GM23338 (cell line): ENCODE data around the gene CDK5RAP1. TPM values are rescaled to one million over a fixed set of nuclear protein-coding genes. Genes with fewer than 3 reads are reported as not detected.

ENCODE experiments used
- ATAC-seq: fragments of 200-7000 bp; cut with Tn5 transposase; 3 replicates; pipeline ENCODE4 v1.9.1; 2020
- DNase-seq: peaks from one replicate; pipeline ENCODE4 v3.0.0-alpha.2; 2015; ENCODE audit warnings: low spot score
- H2AFZ ChIP-seq: fragments of 200-600 bp; sonication (generic); 2 replicates; pipeline ENCODE4 v1.8.0; 2016; ENCODE audit warnings: antibody characterized with exemption, mild to moderate bottlenecking, moderate library complexity
- H3F3A ChIP-seq: fragments of 200-600 bp; sonication (generic); replicated peaks from 2 replicates; pipeline ENCODE4 v1.8.0; 2017; ENCODE audit warnings: antibody characterized with exemption, mixed run types, low read depth
- H3K27ac ChIP-seq: fragments of 200-600 bp; sonication (generic); 2 replicates; pipeline ENCODE4 v1.6.1; 2016; ENCODE audit warnings: low read depth
- H3K27me3 ChIP-seq: fragments of 200-600 bp; sonication (generic); 2 replicates; pipeline ENCODE4 v1.8.0; 2016; ENCODE audit warnings: mild to moderate bottlenecking, mixed run types, moderate library complexity; ENCODE audit not compliant: insufficient read depth
- H3K36me3 ChIP-seq: fragments of 200-600 bp; sonication (generic); 2 replicates; pipeline ENCODE4 v1.8.0; 2016; ENCODE audit warnings: mild to moderate bottlenecking; ENCODE audit not compliant: insufficient read depth
- H3K4me1 ChIP-seq: fragments of 200-600 bp; sonication (generic); 2 replicates; pipeline ENCODE4 v1.8.0; 2016; ENCODE audit warnings: mild to moderate bottlenecking, moderate library complexity; ENCODE audit not compliant: insufficient read depth
- H3K4me2 ChIP-seq: fragments of 200-600 bp; sonication (generic); 2 replicates; pipeline ENCODE4 v1.7.1; 2017; ENCODE audit warnings: mixed run types
- H3K4me3 ChIP-seq: fragments of 200-600 bp; sonication (generic); 2 replicates; pipeline ENCODE4 v1.6.1; 2016; ENCODE audit warnings: mixed run types
- H3K79me2 ChIP-seq: fragments of 200-600 bp; sonication (generic); replicated peaks from 2 replicates; pipeline ENCODE4 v1.8.0; 2017; ENCODE audit warnings: mild to moderate bottlenecking; ENCODE audit not compliant: insufficient read depth
- H3K9me2 ChIP-seq: fragments of 200-600 bp; sonication (generic); 2 replicates; pipeline ENCODE4 v1.8.0; 2017; ENCODE audit not compliant: insufficient read depth
- H4K20me1 ChIP-seq: fragments of 200-600 bp; sonication (generic); replicated peaks from 2 replicates; pipeline ENCODE4 v1.8.0; 2017; ENCODE audit warnings: mild to moderate bottlenecking; ENCODE audit not compliant: insufficient read depth
- H3K27ac Mint-ChIP-seq: 2 replicates; pipeline ENCODE4 v1.8.0; 2020; ENCODE audit warnings: inconsistent platforms, mild to moderate bottlenecking, moderate library complexity, mixed read lengths
- H3K27me3 Mint-ChIP-seq: 3 replicates; pipeline ENCODE4 v1.8.0; 2022; ENCODE audit warnings: low read depth, mild to moderate bottlenecking, moderate library complexity, mixed read lengths, inconsistent platforms; ENCODE audit not compliant: insufficient read depth, poor library complexity
- H3K36me3 Mint-ChIP-seq: 3 replicates; pipeline ENCODE4 v1.8.0; 2021; ENCODE audit warnings: low read depth, mild to moderate bottlenecking, inconsistent platforms, moderate library complexity, mixed read lengths
- H3K4me1 Mint-ChIP-seq: 3 replicates; pipeline ENCODE4 v1.8.0; 2020; ENCODE audit warnings: mild to moderate bottlenecking, inconsistent platforms, mixed read lengths
- H3K4me3 Mint-ChIP-seq: 3 replicates; pipeline ENCODE4 v1.8.0; 2021; ENCODE audit warnings: moderate library complexity, mild to moderate bottlenecking, inconsistent platforms, mixed read lengths
- H3K9me3 Mint-ChIP-seq: 3 replicates; pipeline ENCODE4 v1.8.0; 2020; ENCODE audit warnings: moderate library complexity, mild to moderate bottlenecking, inconsistent platforms, mixed read lengths
- CREB1 ChIP-seq: fragments of 250-450 bp; sonication (Bioruptor Pico); IDR thresholded peaks from 2 replicates; pipeline ENCODE4 v1.5.0; 2020; ENCODE audit warnings: low read depth, mild to moderate bottlenecking, moderate library complexity
- EZH2 ChIP-seq: fragments of 200-600 bp; sonication (generic); IDR thresholded peaks from one replicate; pipeline ENCODE4 v1.8.0; 2017; ENCODE audit warnings: antibody characterized with exemption, mild to moderate bottlenecking, low read depth; ENCODE audit not compliant: unreplicated experiment
- ZNF331 ChIP-seq: fragments of 250-450 bp; sonication (Bioruptor Pico); IDR thresholded peaks from 2 replicates; pipeline ENCODE4 v1.5.0; 2020; ENCODE audit warnings: low read depth, mild to moderate bottlenecking, moderate library complexity
- polyA plus RNA-seq: library from polyadenylated mRNA; unstranded; fragments of >200 nt; fragmentation: Nextera tagmentation; extraction: Ambion mirVana; gene quantifications from 2 replicates; pipeline ENCODE4 v1.2.1, GENCODE V29; 2016
- total RNA-seq: library from RNA; depleted of rRNA; stranded (reverse); fragments of >200 nt; shearing (Covaris generic); gene quantifications from 2 replicates; pipeline ENCODE4 v1.2.3, GENCODE V29; 2014
- TF ChIP-seq, protein P1 (sequence below): fragments of 250-450 bp; sonication (Bioruptor Pico); IDR thresholded peaks from 2 replicates; pipeline ENCODE4 v1.5.0; 2020; ENCODE audit warnings: mild to moderate bottlenecking, moderate library complexity
- TF ChIP-seq, protein P2 (sequence below): IDR thresholded peaks from 2 replicates; pipeline ENCODE4 v1.6.1; 2016; ENCODE audit warnings: antibody characterized with exemption
- TF ChIP-seq, protein P3 (sequence below): IDR thresholded peaks from one replicate; pipeline ENCODE4 v1.6.1; 2018; ENCODE audit warnings: antibody characterized with exemption; ENCODE audit not compliant: unreplicated experiment

Gene CDK5RAP1
- total and polyA plus RNA-seq, 2 experiments from 2014 or later = 33.8 to 38.1 TPM

DNA sequence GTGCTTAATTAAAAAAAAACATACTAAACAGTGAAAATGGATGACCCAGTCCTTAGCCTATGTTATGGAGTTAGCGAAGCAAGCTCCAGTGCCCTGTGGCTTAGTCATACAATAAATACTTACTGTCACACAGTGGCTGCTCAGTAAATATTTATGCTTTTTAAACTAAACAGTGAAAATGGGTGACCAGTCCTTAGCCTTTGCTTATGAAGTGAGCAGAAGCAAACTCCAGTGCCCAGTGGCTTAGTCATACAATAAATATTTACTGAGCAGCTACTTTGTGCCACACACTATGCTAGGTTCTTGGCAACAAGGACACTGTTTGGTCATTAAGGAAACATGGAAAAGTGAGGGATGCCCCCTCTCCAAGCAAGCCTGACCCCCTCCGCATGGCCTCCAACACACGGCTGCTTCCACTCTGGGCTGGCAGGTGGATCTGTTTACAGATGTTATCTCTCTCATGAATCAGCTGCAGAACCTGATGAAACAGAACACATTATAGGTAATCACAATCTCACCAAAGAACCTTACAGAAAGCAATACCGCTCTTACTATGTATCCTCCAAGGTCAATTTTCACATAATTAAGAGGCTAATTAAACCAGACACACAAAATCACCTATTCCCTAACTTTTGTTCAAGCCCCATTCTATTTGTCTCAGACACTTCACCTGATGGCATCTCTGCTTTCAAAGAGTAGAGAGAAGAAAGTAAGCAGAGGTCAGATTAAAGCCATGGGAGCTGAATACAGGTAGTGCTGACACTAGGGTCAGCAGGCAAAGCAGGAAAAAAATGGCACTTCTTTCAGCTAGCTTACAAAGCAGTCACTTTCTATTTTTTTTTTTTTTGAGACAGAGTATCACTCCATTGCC, 27.3 kb downstream of the CDK5RAP1 start (continued):
- TF ChIP-seq, protein P1, sequence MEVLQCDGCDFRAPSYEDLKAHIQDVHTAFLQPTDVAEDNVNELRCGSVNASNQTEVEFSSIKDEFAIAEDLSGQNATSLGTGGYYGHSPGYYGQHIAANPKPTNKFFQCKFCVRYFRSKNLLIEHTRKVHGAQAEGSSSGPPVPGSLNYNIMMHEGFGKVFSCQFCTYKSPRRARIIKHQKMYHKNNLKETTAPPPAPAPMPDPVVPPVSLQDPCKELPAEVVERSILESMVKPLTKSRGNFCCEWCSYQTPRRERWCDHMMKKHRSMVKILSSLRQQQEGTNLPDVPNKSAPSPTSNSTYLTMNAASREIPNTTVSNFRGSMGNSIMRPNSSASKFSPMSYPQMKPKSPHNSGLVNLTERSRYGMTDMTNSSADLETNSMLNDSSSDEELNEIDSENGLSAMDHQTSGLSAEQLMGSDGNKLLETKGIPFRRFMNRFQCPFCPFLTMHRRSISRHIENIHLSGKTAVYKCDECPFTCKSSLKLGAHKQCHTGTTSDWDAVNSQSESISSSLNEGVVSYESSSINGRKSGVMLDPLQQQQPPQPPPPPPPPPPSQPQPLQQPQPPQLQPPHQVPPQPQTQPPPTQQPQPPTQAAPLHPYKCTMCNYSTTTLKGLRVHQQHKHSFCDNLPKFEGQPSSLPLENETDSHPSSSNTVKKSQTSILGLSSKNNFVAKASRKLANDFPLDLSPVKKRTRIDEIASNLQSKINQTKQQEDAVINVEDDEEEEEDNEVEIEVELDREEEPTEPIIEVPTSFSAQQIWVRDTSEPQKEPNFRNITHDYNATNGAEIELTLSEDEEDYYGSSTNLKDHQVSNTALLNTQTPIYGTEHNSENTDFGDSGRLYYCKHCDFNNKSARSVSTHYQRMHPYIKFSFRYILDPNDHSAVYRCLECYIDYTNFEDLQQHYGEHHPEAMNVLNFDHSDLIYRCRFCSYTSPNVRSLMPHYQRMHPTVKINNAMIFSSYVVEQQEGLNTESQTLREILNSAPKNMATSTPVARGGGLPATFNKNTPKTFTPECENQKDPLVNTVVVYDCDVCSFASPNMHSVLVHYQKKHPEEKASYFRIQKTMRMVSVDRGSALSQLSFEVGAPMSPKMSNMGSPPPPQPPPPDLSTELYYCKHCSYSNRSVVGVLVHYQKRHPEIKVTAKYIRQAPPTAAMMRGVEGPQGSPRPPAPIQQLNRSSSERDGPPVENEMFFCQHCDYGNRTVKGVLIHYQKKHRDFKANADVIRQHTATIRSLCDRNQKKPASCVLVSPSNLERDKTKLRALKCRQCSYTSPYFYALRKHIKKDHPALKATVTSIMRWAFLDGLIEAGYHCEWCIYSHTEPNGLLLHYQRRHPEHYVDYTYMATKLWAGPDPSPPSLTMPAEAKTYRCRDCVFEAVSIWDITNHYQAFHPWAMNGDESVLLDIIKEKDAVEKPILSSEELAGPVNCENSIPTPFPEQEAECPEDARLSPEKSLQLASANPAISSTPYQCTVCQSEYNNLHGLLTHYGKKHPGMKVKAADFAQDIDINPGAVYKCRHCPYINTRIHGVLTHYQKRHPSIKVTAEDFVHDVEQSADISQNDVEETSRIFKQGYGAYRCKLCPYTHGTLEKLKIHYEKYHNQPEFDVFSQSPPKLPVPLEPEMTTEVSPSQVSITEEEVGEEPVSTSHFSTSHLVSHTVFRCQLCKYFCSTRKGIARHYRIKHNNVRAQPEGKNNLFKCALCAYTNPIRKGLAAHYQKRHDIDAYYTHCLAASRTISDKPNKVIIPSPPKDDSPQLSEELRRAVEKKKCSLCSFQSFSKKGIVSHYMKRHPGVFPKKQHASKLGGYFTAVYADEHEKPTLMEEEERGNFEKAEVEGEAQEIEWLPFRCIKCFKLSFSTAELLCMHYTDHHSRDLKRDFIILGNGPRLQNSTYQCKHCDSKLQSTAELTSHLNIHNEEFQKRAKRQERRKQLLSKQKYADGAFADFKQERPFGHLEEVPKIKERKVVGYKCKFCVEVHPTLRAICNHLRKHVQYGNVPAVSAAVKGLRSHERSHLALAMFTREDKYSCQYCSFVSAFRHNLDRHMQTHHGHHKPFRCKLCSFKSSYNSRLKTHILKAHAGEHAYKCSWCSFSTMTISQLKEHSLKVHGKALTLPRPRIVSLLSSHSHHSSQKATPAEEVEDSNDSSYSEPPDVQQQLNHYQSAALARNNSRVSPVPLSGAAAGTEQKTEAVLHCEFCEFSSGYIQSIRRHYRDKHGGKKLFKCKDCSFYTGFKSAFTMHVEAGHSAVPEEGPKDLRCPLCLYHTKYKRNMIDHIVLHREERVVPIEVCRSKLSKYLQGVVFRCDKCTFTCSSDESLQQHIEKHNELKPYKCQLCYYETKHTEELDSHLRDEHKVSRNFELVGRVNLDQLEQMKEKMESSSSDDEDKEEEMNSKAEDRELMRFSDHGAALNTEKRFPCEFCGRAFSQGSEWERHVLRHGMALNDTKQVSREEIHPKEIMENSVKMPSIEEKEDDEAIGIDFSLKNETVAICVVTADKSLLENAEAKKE (CRISPR knock-in tag) = no peak

DNA sequence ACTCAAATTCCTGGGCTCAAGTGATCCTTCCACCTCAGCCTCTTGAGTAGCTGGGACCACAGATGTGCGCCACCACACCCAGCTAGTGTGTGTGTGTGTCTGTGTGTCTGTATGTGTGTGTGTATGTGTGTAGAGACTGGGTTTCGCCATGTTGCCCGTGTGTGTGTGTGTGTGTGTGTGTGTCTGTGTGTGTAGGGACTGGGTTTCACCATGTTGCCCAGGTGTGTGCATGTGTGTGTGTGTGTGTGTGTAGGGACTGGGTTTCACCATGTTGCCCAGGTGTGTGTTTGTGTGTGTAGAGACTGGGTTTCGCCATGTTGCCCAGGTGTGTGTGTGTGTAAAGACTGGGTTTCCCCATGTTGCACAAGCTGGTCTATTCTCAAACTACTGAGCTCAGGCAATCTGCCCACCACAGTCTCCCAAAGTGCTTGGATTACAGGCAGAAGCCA, 28.3 kb downstream of the CDK5RAP1 start:
- no peaks in the 10 kb centered on the region for H3K9me3 Mint-ChIP-seq
- Histone ChIP-seq H3K79me2 (no peaks in the 10 kb centered on the region), H3K27ac (no peak overlapping the region), H3K27me3 (no peaks in the 10 kb centered on the region), H4K20me1 (no peaks in the 10 kb centered on the region; the same call in none of the 2 replicates), H3K9me2 (no peaks in the 10 kb centered on the region), H3K4me3 (no peak overlapping the region), H3K4me1 (no peaks in the 10 kb centered on the region), H3K4me2 (no peak overlapping the region), H3K36me3 (peaks cover 11% of the 10 kb centered on the region; the same call in 1 of the 2 replicates), H3F3A (no peaks in the 10 kb centered on the region), H2AFZ (no peak overlapping the region)
- DNase-seq = no peak
- H3K4me1 Mint-ChIP-seq = no peaks in the 10 kb centered on the region
- H3K4me3 Mint-ChIP-seq = no peak overlapping the region
- H3K36me3 Mint-ChIP-seq = peaks cover 53% of the 10 kb centered on the region
- no peak overlapping the region for H3K27ac Mint-ChIP-seq
- H3K27me3 Mint-ChIP-seq = peaks cover 2% of the 10 kb centered on the region
- no peak for ATAC-seq
- no peak for TF ChIP-seq EZH2
- TF ChIP-seq, protein P2, sequence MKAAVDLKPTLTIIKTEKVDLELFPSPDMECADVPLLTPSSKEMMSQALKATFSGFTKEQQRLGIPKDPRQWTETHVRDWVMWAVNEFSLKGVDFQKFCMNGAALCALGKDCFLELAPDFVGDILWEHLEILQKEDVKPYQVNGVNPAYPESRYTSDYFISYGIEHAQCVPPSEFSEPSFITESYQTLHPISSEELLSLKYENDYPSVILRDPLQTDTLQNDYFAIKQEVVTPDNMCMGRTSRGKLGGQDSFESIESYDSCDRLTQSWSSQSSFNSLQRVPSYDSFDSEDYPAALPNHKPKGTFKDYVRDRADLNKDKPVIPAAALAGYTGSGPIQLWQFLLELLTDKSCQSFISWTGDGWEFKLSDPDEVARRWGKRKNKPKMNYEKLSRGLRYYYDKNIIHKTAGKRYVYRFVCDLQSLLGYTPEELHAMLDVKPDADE = no peak
- TF ChIP-seq ZNF331 (CRISPR knock-in tag) = no peak
- TF ChIP-seq, protein P3, sequence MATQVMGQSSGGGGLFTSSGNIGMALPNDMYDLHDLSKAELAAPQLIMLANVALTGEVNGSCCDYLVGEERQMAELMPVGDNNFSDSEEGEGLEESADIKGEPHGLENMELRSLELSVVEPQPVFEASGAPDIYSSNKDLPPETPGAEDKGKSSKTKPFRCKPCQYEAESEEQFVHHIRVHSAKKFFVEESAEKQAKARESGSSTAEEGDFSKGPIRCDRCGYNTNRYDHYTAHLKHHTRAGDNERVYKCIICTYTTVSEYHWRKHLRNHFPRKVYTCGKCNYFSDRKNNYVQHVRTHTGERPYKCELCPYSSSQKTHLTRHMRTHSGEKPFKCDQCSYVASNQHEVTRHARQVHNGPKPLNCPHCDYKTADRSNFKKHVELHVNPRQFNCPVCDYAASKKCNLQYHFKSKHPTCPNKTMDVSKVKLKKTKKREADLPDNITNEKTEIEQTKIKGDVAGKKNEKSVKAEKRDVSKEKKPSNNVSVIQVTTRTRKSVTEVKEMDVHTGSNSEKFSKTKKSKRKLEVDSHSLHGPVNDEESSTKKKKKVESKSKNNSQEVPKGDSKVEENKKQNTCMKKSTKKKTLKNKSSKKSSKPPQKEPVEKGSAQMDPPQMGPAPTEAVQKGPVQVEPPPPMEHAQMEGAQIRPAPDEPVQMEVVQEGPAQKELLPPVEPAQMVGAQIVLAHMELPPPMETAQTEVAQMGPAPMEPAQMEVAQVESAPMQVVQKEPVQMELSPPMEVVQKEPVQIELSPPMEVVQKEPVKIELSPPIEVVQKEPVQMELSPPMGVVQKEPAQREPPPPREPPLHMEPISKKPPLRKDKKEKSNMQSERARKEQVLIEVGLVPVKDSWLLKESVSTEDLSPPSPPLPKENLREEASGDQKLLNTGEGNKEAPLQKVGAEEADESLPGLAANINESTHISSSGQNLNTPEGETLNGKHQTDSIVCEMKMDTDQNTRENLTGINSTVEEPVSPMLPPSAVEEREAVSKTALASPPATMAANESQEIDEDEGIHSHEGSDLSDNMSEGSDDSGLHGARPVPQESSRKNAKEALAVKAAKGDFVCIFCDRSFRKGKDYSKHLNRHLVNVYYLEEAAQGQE = no peak
- TF ChIP-seq CREB1 (CRISPR knock-in tag) = no peak
